K562 (cell line): ENCODE results near the gene FBN3. TPM values are rescaled to one million over a fixed set of nuclear protein-coding genes. Genes with fewer than 3 reads are reported as not detected.

Experiments
- CBX1 ChIP-seq: sonication (generic); IDR thresholded peaks from 2 replicates; pipeline ENCODE4 v1.6.1; 2016; ENCODE audit warnings: antibody characterized with exemption, low read depth, mild to moderate bottlenecking
- CUX1 ChIP-seq: fragments of 200-800 bp; sonication (Bioruptor generic); IDR thresholded peaks from 2 replicates; pipeline ENCODE4 v1.6.1; 2016; ENCODE audit warnings: missing genetic modification characterization, missing compliant biosample characterization
- GTF2B ChIP-seq: IDR thresholded peaks from 2 replicates; pipeline ENCODE4 v1.6.1; 2011; ENCODE audit not compliant: insufficient read length; ENCODE audit errors: extremely low read depth
- HLTF ChIP-seq: fragments of 450-650 bp; IDR thresholded peaks from 2 replicates; pipeline ENCODE4 v1.6.1; 2016
- MXI1 ChIP-seq: IDR thresholded peaks from 2 replicates; pipeline ENCODE4 v1.6.1; 2011; ENCODE audit warnings: low read depth, mild to moderate bottlenecking, improper control_type of control experiment, low read length
- RBM34 ChIP-seq: fragments of 200-400 bp; formaldehyde crosslinking; IDR thresholded peaks from 2 replicates; pipeline ENCODE4 v1.6.1; 2018; ENCODE audit warnings: low read length, borderline replicate concordance; ENCODE audit not compliant: insufficient read depth
- RREB1 ChIP-seq: fragments of 250-450 bp; sonication (Bioruptor Pico); IDR thresholded peaks from 2 replicates; pipeline ENCODE4 v1.4.0; 2020
- SAFB ChIP-seq: fragments of 200-400 bp; formaldehyde crosslinking; IDR thresholded peaks from 2 replicates; pipeline ENCODE4 v1.6.1; 2017; ENCODE audit warnings: low read depth, low read length, borderline replicate concordance
- ZNF324 ChIP-seq: fragments of 250-450 bp; sonication (Bioruptor Pico); IDR thresholded peaks from 2 replicates; pipeline ENCODE4 v1.4.0; 2020; ENCODE audit warnings: mild to moderate bottlenecking
- ZNF609 ChIP-seq: sonication (generic); formaldehyde crosslinking; IDR thresholded peaks from 2 replicates; pipeline ENCODE4 v1.8.1; 2023; ENCODE audit warnings: missing genetic modification reagents, mild to moderate bottlenecking, borderline replicate concordance
- polyA plus RNA-seq, 8 experiments: library from polyadenylated mRNA; depleted of rRNA in 4 of 8; stranded (reverse) in 5 of 8; unstranded in 3 of 8; fragments of >200 nt; fragmentation: Nextera tagmentation in 2 of 8; fragmentation: Illumina TruSeq in 1 of 8; extraction: Ambion mirVana in 2 of 8; extraction: Trizol in 1 of 8; gene quantifications; 2 replicates each; pipeline versions ENCODE4 v1.2.1 to v1.2.3, GENCODE V29; 2011 to 2014; ENCODE audit warnings: inconsistent platforms in 1 of 8, missing spikeins in 1 of 8
- total RNA-seq, 7 experiments: library from RNA; depleted of rRNA in 6 of 7; stranded (reverse); fragments of >200 nt in 6 of 7; fragmentation: Illumina TruSeq in 2 of 7; extraction: Trizol in 2 of 7; gene quantifications; 2 replicates each; pipeline versions ENCODE4 v1.2.1 to v1.2.3, GENCODE V29; 2011 to 2021; ENCODE audit warnings: low replicate concordance in 1 of 7

FBN3 gene
- total and polyA plus RNA-seq, 9 of the 15 experiments (the other 6 are each of a cell fraction or from before 2014, with no cell fraction given), result under 0.01 to 0.29 (median 0.01) TPM; not detected in 4

- TF ChIP-seq GTF2B, result no peak
- peak; percentile 68; the same call in 1 of the 2 replicates for TF ChIP-seq CBX1
- TF ChIP-seq ZNF324 (CRISPR knock-in tag), result no peak
- TF ChIP-seq SAFB, result no peak
- no peak for TF ChIP-seq RBM34
- no peak for TF ChIP-seq ZNF609 (CRISPR knock-in tag)
- TF ChIP-seq MXI1, result no peak
- no peak for TF ChIP-seq RREB1 (CRISPR knock-in tag)
- no peak for TF ChIP-seq CUX1 (CRISPR knock-in tag)
- no peak for TF ChIP-seq HLTF
Measured at GRCh38 chr19:8194528-8195267, 45.3 kb upstream of the FBN3 start (continued).
